AG10803 (cell line): ENCODE results near the gene MYO1H.

ENCODE experiments used
- DNase-seq: peaks from one replicate; pipeline ENCODE4 v3.0.0; 2010; ENCODE audit warnings: low read depth
- H3K4me3 ChIP-seq: 2 replicates; pipeline ENCODE4 v1.5.1; 2011; ENCODE audit warnings: mild to moderate bottlenecking, low read length, control low read depth
- CTCF ChIP-seq: conservative IDR thresholded peaks from 2 replicates; pipeline ENCODE4 v1.5.1; 2011; ENCODE audit warnings: mild to moderate bottlenecking, low read length, control low read depth, inconsistent platforms

Gene MYO1H

GRCh38 chr12:109347589-109347988 is at the start of gene MYO1H:
MYO1H (plus strand) TSS chr12:109347900; CDS start chr12:109347961, 61 bp downstream.
- DNase-seq, result no peak
- H3K4me3 ChIP-seq, result no peak within 1 kb of the TSS
- TF ChIP-seq CTCF, result no peak

- no peak for DNase-seq
- no peak for TF ChIP-seq CTCF
- no peak overlapping the region for H3K4me3 ChIP-seq
Measured at GRCh38 chr12:109299849-109300248, 47.9 kb upstream of the MYO1H start.

- DNase-seq, result no peak
- no peak for TF ChIP-seq CTCF
- H3K4me3 ChIP-seq, result no peak overlapping the region
Measured at GRCh38 chr12:109301643-109302168, 46.0 kb upstream of the MYO1H start.

- no peak overlapping the region for H3K4me3 ChIP-seq
- no peak for DNase-seq
- TF ChIP-seq CTCF, result peak; percentile 23
Measured at GRCh38 chr12:109302358-109302757, 45.3 kb upstream of the MYO1H start.

GRCh38 chr12:109302770-109303169 is 44.9 kb upstream of the MYO1H start:
- no peak for DNase-seq
- no peak overlapping the region for H3K4me3 ChIP-seq
- no peak for TF ChIP-seq CTCF

- no peak for TF ChIP-seq CTCF
- H3K4me3 ChIP-seq, result no peak overlapping the region
- DNase-seq, result no peak
Measured at GRCh38 chr12:109304485-109304884, 43.2 kb upstream of the MYO1H start.

GRCh38 chr12:109305547-109305946 is 42.2 kb upstream of the MYO1H start:
- H3K4me3 ChIP-seq, result no peak overlapping the region
- TF ChIP-seq CTCF, result no peak

More at GRCh38 chr12:109305547-109305946, 42.2 kb upstream of the MYO1H start:
- DNase-seq, result no peak
